GM21526 (cell line): ENCODE data around the gene EN2.
A peak's percentile ranks its signal among the peaks of the same experiment; 100 is the strongest.

ENCODE experiments used
- ATAC-seq: cut with Tn5 transposase; IDR thresholded peaks from one replicate; pipeline ENCODE4 v1.9.1; 2021; ENCODE audit warnings: moderate library complexity; ENCODE audit not compliant: unreplicated experiment, low FRiP score

EN2 gene

DNA sequence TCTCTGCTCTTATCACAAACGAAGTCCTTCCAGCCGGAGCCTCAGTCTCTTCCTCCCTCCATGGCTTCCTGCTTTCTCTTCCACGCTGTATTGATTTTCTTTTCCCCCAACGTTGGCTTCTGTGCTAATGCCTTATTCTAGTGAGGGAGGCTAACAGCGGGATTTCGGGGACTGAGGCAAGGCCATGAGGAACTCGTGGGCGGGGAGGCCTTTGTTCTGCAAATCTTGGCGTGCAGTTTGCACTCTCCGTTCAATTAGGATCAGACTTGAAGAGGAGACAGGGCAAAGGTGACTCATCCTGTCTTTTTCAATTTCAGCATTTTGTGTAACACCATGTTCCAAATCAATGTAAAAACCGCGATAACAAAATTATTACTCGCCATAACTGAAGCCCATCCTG is 25.3 kb downstream of the EN2 start:
- no peak for ATAC-seq

- no peak for ATAC-seq
Observed at GRCh38 chr7:155483868-155484325, 26.0 kb downstream of the EN2 start.

DNA sequence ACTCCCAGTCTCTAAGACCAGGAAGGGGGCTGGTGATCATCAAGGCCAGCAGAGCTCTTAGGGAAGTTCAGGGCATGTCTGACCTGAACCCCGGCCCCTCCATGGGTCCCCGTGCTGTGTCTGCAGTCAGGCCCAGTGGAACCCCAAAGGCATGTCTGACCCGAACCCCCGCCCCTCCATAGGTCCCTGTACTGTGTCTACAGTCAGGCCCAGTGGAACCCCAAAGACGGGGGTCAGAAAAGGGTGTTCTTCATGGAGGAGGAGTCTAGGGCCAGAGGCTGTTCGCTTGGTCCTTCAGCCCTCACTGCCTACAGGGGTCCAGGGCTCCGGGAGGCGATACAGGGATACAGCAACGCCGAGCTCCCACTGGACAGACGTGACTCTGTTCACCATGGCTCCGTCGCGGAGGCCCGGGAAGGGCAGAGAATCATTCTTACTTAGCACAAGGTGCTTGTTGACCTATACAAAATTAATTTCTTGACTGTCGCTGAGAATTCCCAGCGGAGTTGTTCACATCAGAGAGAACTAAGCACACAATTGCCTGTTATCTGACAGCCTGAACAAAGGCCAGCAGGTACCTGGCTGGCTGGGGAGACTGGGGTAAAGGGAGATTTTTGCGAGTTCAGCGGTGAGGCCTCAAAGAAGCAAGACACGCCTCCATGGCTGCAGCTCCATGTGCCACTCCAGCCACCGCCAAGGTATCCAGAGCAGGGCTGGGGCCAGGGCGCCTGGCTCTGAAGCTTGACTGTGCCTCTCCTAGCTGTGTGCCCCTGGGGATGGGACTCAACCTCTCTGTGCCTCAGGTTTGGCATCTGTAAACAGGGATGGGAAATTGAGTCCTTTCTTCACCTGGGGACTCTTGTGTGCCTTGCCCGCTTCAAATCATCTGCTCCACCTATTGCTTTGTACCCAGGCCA is 26.8 kb downstream of the EN2 start:
- ATAC-seq, result no peak

GRCh38 chr7:155486783-155487508 is 29.0 kb downstream of the EN2 start:
- ATAC-seq, result no peak

GRCh38 chr7:155487509-155488482 is 29.9 kb downstream of the EN2 start:
- no peak for ATAC-seq

GRCh38 chr7:155488483-155489127 is 30.7 kb downstream of the EN2 start:
- ATAC-seq, result no peak

GRCh38 chr7:155489158-155489840 is 31.4 kb downstream of the EN2 start:
- ATAC-seq, result no peak

DNA sequence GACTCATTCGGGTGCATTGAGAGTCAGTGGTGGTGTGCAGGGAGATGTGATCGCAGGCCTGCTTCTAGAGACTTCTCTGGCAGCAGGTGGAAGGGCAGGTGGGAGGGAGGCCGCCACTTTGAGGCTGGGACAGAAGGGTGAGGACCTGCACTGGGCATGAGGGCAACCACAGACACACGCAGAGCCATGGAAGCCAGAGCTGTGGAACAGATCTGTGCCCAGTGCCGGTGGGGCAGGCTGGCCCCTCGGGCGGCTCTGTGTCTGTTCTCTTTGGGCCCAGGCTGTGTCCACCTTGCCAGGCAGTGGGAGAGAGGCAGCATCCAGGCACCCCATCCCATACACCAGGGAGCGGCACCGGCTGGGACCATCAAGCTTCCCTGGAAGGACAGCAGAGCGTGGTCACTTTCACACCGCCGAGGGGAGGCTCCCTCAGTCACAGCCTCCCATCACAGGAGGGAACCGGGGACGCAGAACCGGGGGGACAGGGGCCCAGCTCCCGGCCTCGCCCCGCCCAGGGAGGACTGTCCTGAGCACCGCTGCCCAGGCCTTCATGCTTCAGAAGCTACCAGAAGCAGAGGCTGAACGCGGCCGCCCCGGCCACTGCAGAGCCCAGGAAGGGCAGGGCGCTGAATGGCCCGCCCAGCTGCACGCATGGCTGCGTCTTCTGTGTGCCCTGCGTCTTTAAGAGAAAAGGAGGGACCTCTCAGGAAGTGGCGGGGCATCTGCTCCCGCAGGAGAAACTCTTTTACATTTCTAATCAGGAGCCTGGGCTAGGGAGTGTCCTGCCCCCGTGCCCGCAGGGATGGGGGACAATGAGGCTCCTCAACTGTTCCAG is 32.1 kb downstream of the EN2 start:
- peak; percentile 32 for ATAC-seq

GRCh38 chr7:155490697-155491628 is 33.0 kb downstream of the EN2 start:
- peak; percentile 83 for ATAC-seq

- ATAC-seq, result no peak
Observed at GRCh38 chr7:155491812-155492211, 33.9 kb downstream of the EN2 start.

GRCh38 chr7:155493744-155494538 is 36.0 kb downstream of the EN2 start:
- ATAC-seq, result no peak

GRCh38 chr7:155494551-155494950 is 36.6 kb downstream of the EN2 start:
- no peak for ATAC-seq

- ATAC-seq, result no peak
Observed at GRCh38 chr7:155495440-155496248, 37.7 kb downstream of the EN2 start.

DNA sequence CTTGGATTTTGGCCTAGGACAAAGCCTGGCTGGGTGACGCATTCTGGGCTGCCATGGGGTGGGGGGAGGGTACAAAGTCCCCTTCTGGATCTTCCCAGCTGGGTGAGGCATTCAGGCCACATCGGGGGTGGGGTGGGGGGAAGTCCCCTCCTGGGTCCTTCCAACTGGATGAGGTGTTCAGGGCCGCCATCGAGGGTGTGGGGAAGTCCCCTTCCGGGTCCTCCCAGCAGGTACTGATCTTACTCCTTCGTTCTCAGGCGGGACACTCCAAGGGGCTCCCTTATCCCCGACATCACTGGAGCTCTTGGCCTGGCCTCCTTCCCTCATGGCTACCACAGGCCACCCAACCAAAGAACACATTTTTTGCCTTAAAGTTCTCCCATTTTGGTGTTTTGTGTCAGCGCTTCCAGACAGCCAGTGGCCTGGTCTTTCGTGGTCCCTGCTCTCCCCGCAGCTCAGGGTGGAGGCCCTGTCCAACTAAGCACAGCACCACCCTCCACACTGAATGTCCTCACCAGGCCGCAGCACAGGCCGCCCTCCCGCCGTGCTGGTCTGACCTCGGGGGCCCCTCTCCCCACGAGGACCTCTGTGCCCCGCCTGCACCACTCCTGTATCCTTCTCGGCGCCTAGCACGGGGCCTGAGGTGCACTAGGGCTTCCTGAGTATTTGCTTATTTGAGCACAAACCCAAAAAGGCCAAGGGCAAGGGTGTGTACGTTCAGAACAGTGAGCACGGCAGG is 38.5 kb downstream of the EN2 start:
- ATAC-seq, result no peak
